Measurements from ENCODE around the gene OCIAD1.
"Not testable (repeated sequence)": the region's sequence is repeated elsewhere in the genome, so short reads cannot be mapped to it uniquely, and the experiment has no call there.

GRCh38 chr4:48848799-48849198 lies 17.9 kb downstream of the OCIAD1 start:
- TF ChIP-seq, protein P1, sequence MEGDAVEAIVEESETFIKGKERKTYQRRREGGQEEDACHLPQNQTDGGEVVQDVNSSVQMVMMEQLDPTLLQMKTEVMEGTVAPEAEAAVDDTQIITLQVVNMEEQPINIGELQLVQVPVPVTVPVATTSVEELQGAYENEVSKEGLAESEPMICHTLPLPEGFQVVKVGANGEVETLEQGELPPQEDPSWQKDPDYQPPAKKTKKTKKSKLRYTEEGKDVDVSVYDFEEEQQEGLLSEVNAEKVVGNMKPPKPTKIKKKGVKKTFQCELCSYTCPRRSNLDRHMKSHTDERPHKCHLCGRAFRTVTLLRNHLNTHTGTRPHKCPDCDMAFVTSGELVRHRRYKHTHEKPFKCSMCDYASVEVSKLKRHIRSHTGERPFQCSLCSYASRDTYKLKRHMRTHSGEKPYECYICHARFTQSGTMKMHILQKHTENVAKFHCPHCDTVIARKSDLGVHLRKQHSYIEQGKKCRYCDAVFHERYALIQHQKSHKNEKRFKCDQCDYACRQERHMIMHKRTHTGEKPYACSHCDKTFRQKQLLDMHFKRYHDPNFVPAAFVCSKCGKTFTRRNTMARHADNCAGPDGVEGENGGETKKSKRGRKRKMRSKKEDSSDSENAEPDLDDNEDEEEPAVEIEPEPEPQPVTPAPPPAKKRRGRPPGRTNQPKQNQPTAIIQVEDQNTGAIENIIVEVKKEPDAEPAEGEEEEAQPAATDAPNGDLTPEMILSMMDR (IDR thresholded peaks at IDR 0.05): not testable (repeated sequence)
- not testable (repeated sequence) for TF ChIP-seq POLR2A (IDR thresholded peaks at IDR 0.05)
